CD8-positive, alpha-beta memory T cell (primary cell): ENCODE results near the gene ETFBKMT. TPM values are rescaled to one million over a fixed set of nuclear protein-coding genes. Genes with fewer than 3 reads are reported as not detected.

Experiments
- CTCF ChIA-PET: fragments of 350-600 bp; sonication (Branson Sonifier 250); formaldehyde crosslinking; loops from one replicate; lab custom pipeline; 2021; ENCODE audit warnings: antibody characterized with exemption; lab: Charles Lee
- POLR2A ChIA-PET: fragments of 350-600 bp; sonication (Branson Sonifier 250); formaldehyde crosslinking; loops from one replicate; lab custom pipeline; 2021; ENCODE audit warnings: antibody characterized with exemption; lab: Charles Lee
- DNase-seq, 5 donors: peaks; one replicate each; pipeline versions ENCODE4 v3.0.0 to v3.0.0-alpha.2; 2020 to 2022; ENCODE audit warnings: mixed read lengths in 1 of 5
- H3K27ac ChIP-seq: one replicate; pipeline ENCODE4 v1.7.0; 2013; ENCODE audit warnings: low read depth, mild to moderate bottlenecking, low read length, moderate library complexity
- H3K27me3 ChIP-seq: 2 replicates; pipeline ENCODE4 v1.7.0; 2013; ENCODE audit warnings: low read length, mild to moderate bottlenecking; ENCODE audit not compliant: insufficient read depth, poor library complexity, severe bottlenecking
- H3K36me3 ChIP-seq: 2 replicates; pipeline ENCODE4 v1.7.0; 2013; ENCODE audit warnings: mild to moderate bottlenecking, low read length, moderate library complexity; ENCODE audit not compliant: insufficient read depth
- H3K4me1 ChIP-seq: 2 replicates; pipeline ENCODE4 v1.7.0; 2013; ENCODE audit warnings: mild to moderate bottlenecking, low read length, moderate library complexity; ENCODE audit not compliant: insufficient read depth
- H3K4me3 ChIP-seq: 2 replicates; pipeline ENCODE4 v1.7.0; 2013; ENCODE audit warnings: mild to moderate bottlenecking, low read length
- H3K9me3 ChIP-seq: 2 replicates; pipeline ENCODE4 v1.7.0; 2013; ENCODE audit warnings: mild to moderate bottlenecking, low read length
- H3K27ac Mint-ChIP-seq, 8 donors: one replicate each; pipeline ENCODE4 v1.8.0; 2020 to 2021; ENCODE audit warnings: mixed read lengths in 8 of 8, mild to moderate bottlenecking in 6 of 8, inconsistent platforms in 3 of 8, moderate library complexity in 3 of 8
- H3K27me3 Mint-ChIP-seq, 2 donors: one replicate each; pipeline ENCODE4 v1.8.0; 2020 to 2021; ENCODE audit warnings: mixed read lengths in 2 of 2, mild to moderate bottlenecking in 1 of 2, moderate library complexity in 1 of 2
- H3K36me3 Mint-ChIP-seq, 3 donors: one replicate each; pipeline ENCODE4 v1.8.0; 2020 to 2021; ENCODE audit warnings: mixed read lengths in 3 of 3, inconsistent platforms in 1 of 3, mild to moderate bottlenecking in 1 of 3
- H3K4me1 Mint-ChIP-seq, 3 donors: one replicate each; pipeline ENCODE4 v1.8.0; 2020 to 2021; ENCODE audit warnings: mixed read lengths in 3 of 3, inconsistent platforms in 1 of 3, mild to moderate bottlenecking in 1 of 3
- H3K4me3 Mint-ChIP-seq, 7 donors: one replicate each; pipeline ENCODE4 v1.8.0; 2020 to 2021; ENCODE audit warnings: mixed read lengths in 7 of 7, mild to moderate bottlenecking in 6 of 7, moderate library complexity in 4 of 7, inconsistent platforms in 2 of 7
- H3K9me3 Mint-ChIP-seq, 5 donors: one replicate each; pipeline ENCODE4 v1.8.0; 2020 to 2022; ENCODE audit warnings: mixed read lengths in 5 of 5, mild to moderate bottlenecking in 3 of 5, moderate library complexity in 2 of 5, inconsistent platforms in 1 of 5
- polyA plus RNA-seq: library from polyadenylated mRNA; unstranded; fragments of 300-500 nt; fragmentation: Illumina TruSeq; gene quantifications from one replicate; pipeline ENCODE4 v1.2.3, GENCODE V29; 2021
- total RNA-seq, 2 experiments: library from RNA; stranded (reverse); gene quantifications; one replicate each; pipeline ENCODE4 v1.2.3, GENCODE V29; 2021

The ETFBKMT gene
- total and polyA plus RNA-seq, 3 experiments from 2014 or later = 0.85 to 1.4 (median 1.1) TPM

GRCh38 chr12:31645924-31646323 lies 13.6 kb upstream of the ETFBKMT start:
- H3K9me3 Mint-ChIP-seq = no peaks in the 10 kb centered on the region
- Histone ChIP-seq H3K4me1 (no peaks in the 10 kb centered on the region), H3K27ac (no peak overlapping the region), H3K4me3 (no peak overlapping the region), H3K9me3 (no peaks in the 10 kb centered on the region), H3K27me3 (no peaks in the 10 kb centered on the region), H3K36me3 (no peaks in the 10 kb centered on the region)
- H3K4me1 Mint-ChIP-seq = no peaks in the 10 kb centered on the region
- H3K36me3 Mint-ChIP-seq = no peaks in the 10 kb centered on the region
- H3K4me3 Mint-ChIP-seq = no peak overlapping the region
- H3K27ac Mint-ChIP-seq = peak overlapping the region in 1 of 8 donors; percentile 15
- peaks cover 0 to 12% of the 10 kb centered on the region in 2 donors for H3K27me3 Mint-ChIP-seq
- CTCF ChIA-PET = interaction anchor here (1.7 kb wide), 1 partner anchor 13 kb away, joined by 4 read pairs; the partner anchor contains the start of gene ETFBKMT
- no peak for DNase-seq
- POLR2A ChIA-PET = no interaction called here

- Mint-ChIP-seq H3K27ac (no peak overlapping the region), H3K4me1 (no peaks in the 10 kb centered on the region), H3K36me3 (no peaks in the 10 kb centered on the region), H3K9me3 (no peaks in the 10 kb centered on the region), H3K27me3 (peaks cover 0 to 12% of the 10 kb centered on the region in 2 donors), H3K4me3 (no peak overlapping the region)
- ChIA-PET POLR2A (no interaction called here), CTCF (interaction anchor here (1.7 kb wide), 1 partner anchor 12 kb away, joined by 4 read pairs; the partner anchor contains the start of gene ETFBKMT)
- no peak overlapping the region for H3K4me3 ChIP-seq
- no peaks in the 10 kb centered on the region for H3K4me1 ChIP-seq
- H3K27me3 ChIP-seq = no peaks in the 10 kb centered on the region
- H3K9me3 ChIP-seq = no peaks in the 10 kb centered on the region
- no peaks in the 10 kb centered on the region for H3K36me3 ChIP-seq
- DNase-seq = no peak
- H3K27ac ChIP-seq = no peak overlapping the region
Measured at GRCh38 chr12:31647086-31647491, 12.4 kb upstream of the ETFBKMT start.

GRCh38 chr12:31650918-31651317 lies 8.6 kb upstream of the ETFBKMT start:
- Histone ChIP-seq H3K4me1 (peaks cover 4% of the 10 kb centered on the region), H3K36me3 (no peaks in the 10 kb centered on the region), H3K4me3 (no peak overlapping the region), H3K27ac (no peak overlapping the region), H3K9me3 (no peaks in the 10 kb centered on the region), H3K27me3 (no peaks in the 10 kb centered on the region)
- ChIA-PET POLR2A (no interaction called here), CTCF (no interaction called here)
- Mint-ChIP-seq H3K4me1 (peaks cover 9 to 12% (median 11%) of the 10 kb centered on the region in 3 donors), H3K9me3 (no peaks in the 10 kb centered on the region), H3K36me3 (no peaks in the 10 kb centered on the region), H3K27ac (no peak overlapping the region), H3K27me3 (peaks cover 0 to 12% of the 10 kb centered on the region in 2 donors), H3K4me3 (no peak overlapping the region)
- DNase-seq = no peak

- Histone ChIP-seq H3K9me3 (no peaks in the 10 kb centered on the region), H3K4me1 (peaks cover 4% of the 10 kb centered on the region), H3K4me3 (no peak overlapping the region), H3K27me3 (no peaks in the 10 kb centered on the region), H3K27ac (no peak overlapping the region), H3K36me3 (no peaks in the 10 kb centered on the region)
- ChIA-PET POLR2A (interaction anchor here (0.7 kb wide), 1 partner anchor 792 kb away, joined by 3 read pairs; no protein-coding TSS in a partner anchor), CTCF (interaction anchor here (1.2 to 3.0 kb wide), 11 partner anchors 14 to 1104 kb away, joined by 3 to 40 read pairs (median 8); partner anchors contain the start of genes RESF1 and YARS2)
- Mint-ChIP-seq H3K27ac (peak overlapping the region in 6 of 8 donors; percentile 34 to 93 (median 61)), H3K4me3 (peak overlapping the region in 4 of 7 donors; percentile 20 to 73 (median 52)), H3K36me3 (no peaks in the 10 kb centered on the region), H3K27me3 (peaks cover 0 to 12% of the 10 kb centered on the region in 2 donors), H3K9me3 (no peaks in the 10 kb centered on the region), H3K4me1 (peaks cover 9 to 12% (median 11%) of the 10 kb centered on the region in 3 donors)
- no peak for DNase-seq
Measured at GRCh38 chr12:31651893-31652521, 7.5 kb upstream of the ETFBKMT start.

GRCh38 chr12:31655208-31655607 lies 4.3 kb upstream of the ETFBKMT start:
- CTCF ChIA-PET = interaction anchor here (0.7 to 1.0 kb wide), 2 partner anchors 19 to 301 kb away, joined by 3 to 4 read pairs; no protein-coding TSS in a partner anchor
- peaks cover 0 to 6% of the 10 kb centered on the region in 2 donors for H3K27me3 Mint-ChIP-seq

GRCh38 chr12:31655792-31656191 lies 3.7 kb upstream of the ETFBKMT start:
- Mint-ChIP-seq H3K4me1 (peaks cover 20 to 32% (median 32%) of the 10 kb centered on the region in 3 donors), H3K27ac (peak overlapping the region in 1 of 8 donors; percentile 27), H3K27me3 (peaks cover 0 to 1% of the 10 kb centered on the region in 2 donors)

More at GRCh38 chr12:31655208-31655607, 4.3 kb upstream of the ETFBKMT start:
- Histone ChIP-seq H3K4me1 (peaks cover 8% of the 10 kb centered on the region), H3K27me3 (no peaks in the 10 kb centered on the region), H3K27ac (no peak overlapping the region), H3K36me3 (no peaks in the 10 kb centered on the region), H3K9me3 (no peaks in the 10 kb centered on the region), H3K4me3 (no peak overlapping the region)
- peak overlapping the region in 1 of 8 donors; percentile 27 for H3K27ac Mint-ChIP-seq
- no peak overlapping the region for H3K4me3 Mint-ChIP-seq
- POLR2A ChIA-PET = no interaction called here
- DNase-seq = no peak
- no peaks in the 10 kb centered on the region for H3K9me3 Mint-ChIP-seq
- peaks cover 0 to 2% (median 0%) of the 10 kb centered on the region in 3 donors for H3K36me3 Mint-ChIP-seq
- H3K4me1 Mint-ChIP-seq = peaks cover 18 to 28% (median 26%) of the 10 kb centered on the region in 3 donors

GRCh38 chr12:31658471-31659086 lies 909 bp upstream of the ETFBKMT start:
- peak overlapping the region; percentile 36 to 100 (median 94) for H3K27ac Mint-ChIP-seq
- H3K27me3 Mint-ChIP-seq = no peaks in the 10 kb centered on the region
- DNase-seq = no peak
- no peaks in the 10 kb centered on the region for H3K9me3 Mint-ChIP-seq
- POLR2A ChIA-PET = interaction anchor here (0.7 to 1.6 kb wide), 7 partner anchors 10 to 1097 kb away, joined by 3 to 16 read pairs (median 4); partner anchors contain the start of genes AMN1, RESF1 and YARS2
- no peaks in the 10 kb centered on the region for H3K36me3 ChIP-seq
- H3K4me1 ChIP-seq = peaks cover 4% of the 10 kb centered on the region
- H3K4me3 Mint-ChIP-seq = peak overlapping the region; percentile 89 to 99 (median 95)
- peaks cover 0 to 4% (median 0%) of the 10 kb centered on the region in 3 donors for H3K36me3 Mint-ChIP-seq
- no peaks in the 10 kb centered on the region for H3K27me3 ChIP-seq
- H3K9me3 ChIP-seq = no peaks in the 10 kb centered on the region
- peaks cover 11 to 22% (median 21%) of the 10 kb centered on the region in 3 donors for H3K4me1 Mint-ChIP-seq
- CTCF ChIA-PET = interaction anchor here (0.8 to 1.7 kb wide), 10 partner anchors 9 to 1097 kb away, joined by 3 to 8 read pairs (median 4); partner anchors contain the start of genes AMN1 and YARS2
- H3K27ac ChIP-seq = peak overlapping the region; percentile 86
- peak overlapping the region; percentile 79 for H3K4me3 ChIP-seq

More at GRCh38 chr12:31655792-31656191, 3.7 kb upstream of the ETFBKMT start:
- no peaks in the 10 kb centered on the region for H3K9me3 Mint-ChIP-seq
- POLR2A ChIA-PET = interaction anchor here (0.6 kb wide), 1 partner anchor 399 kb away, joined by 3 read pairs; no protein-coding TSS in a partner anchor
- H3K9me3 ChIP-seq = no peaks in the 10 kb centered on the region
- H3K4me3 ChIP-seq = no peak overlapping the region
- no peaks in the 10 kb centered on the region for H3K27me3 ChIP-seq
- no peak overlapping the region for H3K27ac ChIP-seq
- peaks cover 0 to 2% (median 0%) of the 10 kb centered on the region in 3 donors for H3K36me3 Mint-ChIP-seq
- DNase-seq = no peak
- CTCF ChIA-PET = interaction anchor here (0.7 to 1.0 kb wide), 2 partner anchors 20 to 300 kb away, joined by 3 to 4 read pairs; no protein-coding TSS in a partner anchor
- no peaks in the 10 kb centered on the region for H3K36me3 ChIP-seq
- peaks cover 8% of the 10 kb centered on the region for H3K4me1 ChIP-seq
- H3K4me3 Mint-ChIP-seq = peak overlapping the region in 2 of 7 donors; percentile 23 to 52
